NCI-H146 (cell line): ENCODE measurements around the gene KIF13A.
"Not testable (repeated sequence)": the region's sequence is repeated elsewhere in the genome, so short reads cannot be mapped to it uniquely, and the experiment has no call there.

Experiments used
- DNase-seq: peaks from one replicate; lab custom pipeline; 2025; lab: John Stamatoyannopoulos, UW

Gene KIF13A

DNA sequence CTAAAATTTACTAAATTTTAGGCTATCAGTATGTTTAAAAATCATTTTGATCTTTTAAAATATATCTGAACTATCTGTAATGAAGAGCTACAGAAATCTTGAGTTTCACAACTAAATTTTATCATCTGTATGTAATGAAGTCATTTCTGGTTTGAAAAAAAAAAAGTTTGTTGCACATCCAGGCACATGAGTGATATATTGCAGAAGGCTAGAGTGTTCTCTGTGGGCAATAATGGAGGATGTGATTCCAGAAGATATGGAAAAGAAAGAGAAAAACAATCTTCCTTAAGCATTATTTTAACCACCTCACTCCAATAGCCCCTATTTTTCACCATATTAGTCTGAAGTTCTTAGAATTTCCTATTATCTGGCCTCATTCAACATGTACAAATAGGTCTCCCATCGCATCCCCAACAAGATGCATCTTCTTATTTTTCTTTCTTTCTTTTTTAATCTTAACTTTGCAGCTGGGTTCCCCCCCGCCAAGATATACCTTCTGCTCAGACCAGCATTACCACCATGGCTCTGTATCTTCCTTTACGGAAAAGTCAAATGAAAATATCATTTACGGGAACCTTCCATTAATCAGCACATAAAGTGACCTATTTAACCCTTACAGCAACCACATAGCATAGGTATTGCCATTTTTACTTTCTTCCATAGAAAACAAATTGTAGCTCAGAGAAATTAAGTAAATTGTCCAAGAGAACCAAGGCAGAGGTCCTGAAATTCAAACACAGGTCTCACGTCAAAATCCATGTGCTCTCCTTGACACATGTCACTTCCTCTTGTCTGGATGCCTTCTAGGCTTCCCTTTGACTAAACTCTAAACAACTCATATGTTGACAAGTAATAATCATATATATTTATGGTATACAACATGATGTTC is 116.9 kb downstream of the KIF13A start:
- DNase-seq = no peak

GRCh38 chr6:17869753-17870050 is 117.7 kb downstream of the KIF13A start:
- no peak for DNase-seq

GRCh38 chr6:17869010-17869752 is 118.3 kb downstream of the KIF13A start:
- no peak for DNase-seq

DNA sequence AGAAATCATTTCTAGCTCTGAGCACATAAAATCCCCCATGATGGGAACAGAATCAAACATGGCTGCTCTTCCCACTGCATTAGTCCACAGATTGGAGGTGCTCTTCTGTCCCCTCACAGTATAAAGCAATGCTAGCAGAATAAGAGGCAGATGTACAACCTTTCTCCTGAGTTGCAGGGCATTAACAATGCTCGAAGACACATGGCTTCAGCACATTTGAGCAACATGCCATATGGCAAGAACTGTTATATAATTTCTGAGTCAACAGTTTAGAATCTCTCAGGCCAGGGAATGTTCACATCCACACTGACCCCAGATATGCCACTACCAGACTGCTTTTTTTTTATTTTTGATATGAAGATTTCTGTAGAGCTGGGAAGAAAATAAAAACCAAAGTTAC is 119.6 kb downstream of the KIF13A start:
- DNase-seq = no peak

DNA sequence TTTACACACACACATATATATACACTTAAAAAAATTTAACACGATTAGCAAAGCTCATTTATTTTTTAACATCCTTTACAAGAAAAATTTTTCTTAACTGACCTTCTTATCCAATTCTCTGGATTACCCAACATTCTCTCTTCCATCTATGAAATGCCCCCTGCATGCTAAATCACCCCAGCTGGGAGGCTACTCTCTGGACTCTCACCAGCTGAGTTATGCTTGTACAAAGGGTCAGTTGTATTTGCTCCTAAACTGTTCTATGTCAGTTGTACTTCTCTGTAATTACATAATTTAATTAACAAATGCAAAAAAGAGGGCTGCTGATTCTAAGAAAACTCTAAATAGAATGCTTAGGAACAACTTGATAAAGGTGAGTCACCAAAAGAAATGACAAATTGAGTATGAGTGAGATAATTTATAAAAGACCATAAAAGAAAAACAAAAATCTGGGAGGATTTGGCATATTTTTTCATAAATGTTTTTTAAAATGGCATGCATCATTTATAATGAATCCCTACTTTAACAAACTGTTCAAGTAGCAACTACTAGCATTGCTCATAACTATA is 120.5 kb downstream of the KIF13A start:
- no peak for DNase-seq

GRCh38 chr6:17865798-17866725 is 121.4 kb downstream of the KIF13A start:
- DNase-seq = no peak

GRCh38 chr6:17865243-17865642 is 122.2 kb downstream of the KIF13A start:
- no peak for DNase-seq

DNA sequence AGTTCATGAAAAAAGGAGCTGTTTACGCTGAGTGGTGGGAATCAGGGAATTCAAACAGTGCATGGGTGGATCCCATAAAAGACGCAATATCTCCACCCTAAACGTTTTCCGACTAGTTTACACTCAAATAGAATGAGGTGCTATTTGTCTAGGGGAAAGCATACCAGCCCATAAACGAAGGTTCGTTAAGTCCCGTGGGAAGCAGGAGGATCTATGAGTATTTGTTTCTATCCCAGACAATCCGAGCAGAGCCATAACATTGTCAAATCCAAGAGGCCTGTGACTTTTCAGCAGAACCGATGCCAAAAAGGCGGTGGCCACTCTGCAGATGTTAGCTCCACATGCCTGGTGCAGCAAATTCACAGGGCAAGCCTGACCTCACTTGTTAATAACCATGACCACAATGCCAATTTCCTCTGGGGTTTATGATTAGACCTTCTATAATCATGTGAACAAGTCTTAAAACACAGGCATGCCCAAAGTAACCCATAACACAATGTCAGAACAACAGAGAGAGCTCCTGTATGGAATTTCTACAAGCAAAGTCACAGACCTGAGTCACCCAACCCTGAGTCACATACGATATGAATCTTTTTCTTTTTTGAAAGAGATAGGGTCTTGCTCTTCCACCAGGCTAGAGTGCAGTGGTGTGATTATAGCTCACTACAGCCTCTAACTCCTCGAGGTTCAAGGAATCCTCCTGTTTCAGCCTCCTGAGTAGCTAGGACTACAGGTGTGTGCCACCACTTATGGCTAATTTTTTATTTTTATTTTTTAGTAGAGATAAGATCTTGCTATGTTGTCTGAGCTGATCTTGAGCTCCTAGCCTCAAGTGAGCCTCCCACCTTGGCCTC is 123.3 kb downstream of the KIF13A start:
- DNase-seq = no peak

DNA sequence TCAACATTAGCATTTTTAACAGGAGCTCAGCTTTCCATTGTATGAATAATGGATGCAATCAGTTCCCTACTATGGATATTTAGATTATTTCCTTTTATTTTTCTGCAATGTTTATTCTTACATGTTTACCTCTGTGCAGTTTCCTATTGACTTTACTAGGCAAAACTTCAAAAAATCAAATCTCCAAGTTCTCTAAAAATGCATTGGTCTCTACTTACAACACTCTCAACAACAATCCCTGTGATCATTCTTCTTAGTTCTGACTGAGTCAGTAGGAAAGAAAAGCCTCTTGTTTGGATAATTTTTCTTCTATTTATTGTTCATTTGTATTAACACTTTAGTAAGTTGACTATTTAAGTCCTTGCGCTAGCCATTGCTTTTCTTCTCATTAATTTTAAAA is 126.1 kb downstream of the KIF13A start:
- no peak for DNase-seq

DNA sequence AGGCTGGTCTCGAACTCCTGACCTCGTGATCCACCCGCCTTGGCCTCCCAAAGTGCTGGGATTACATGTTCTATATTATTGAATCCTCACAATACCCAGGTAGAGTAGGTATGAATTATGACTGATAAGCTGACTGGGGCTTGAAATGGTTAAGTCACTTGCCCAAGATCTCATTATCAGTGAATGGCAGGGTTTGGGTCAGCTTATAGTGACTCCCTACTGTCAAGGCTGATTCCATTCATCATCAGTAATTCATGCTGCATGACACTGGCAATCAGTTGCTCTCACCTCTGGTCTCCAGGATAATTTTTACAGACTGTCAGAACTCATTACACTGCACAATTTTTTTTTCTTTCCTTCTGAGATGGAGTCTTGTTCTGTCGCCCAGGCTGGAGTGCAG is 127.6 kb downstream of the KIF13A start:
- no peak for DNase-seq

GRCh38 chr6:17858584-17858983 is 128.9 kb downstream of the KIF13A start:
- DNase-seq = no peak

- not testable (repeated sequence) for DNase-seq
Measured at GRCh38 chr6:17857188-17857587, 130.2 kb downstream of the KIF13A start.

GRCh38 chr6:17856306-17856705 is 131.1 kb downstream of the KIF13A start:
- no peak for DNase-seq

DNA sequence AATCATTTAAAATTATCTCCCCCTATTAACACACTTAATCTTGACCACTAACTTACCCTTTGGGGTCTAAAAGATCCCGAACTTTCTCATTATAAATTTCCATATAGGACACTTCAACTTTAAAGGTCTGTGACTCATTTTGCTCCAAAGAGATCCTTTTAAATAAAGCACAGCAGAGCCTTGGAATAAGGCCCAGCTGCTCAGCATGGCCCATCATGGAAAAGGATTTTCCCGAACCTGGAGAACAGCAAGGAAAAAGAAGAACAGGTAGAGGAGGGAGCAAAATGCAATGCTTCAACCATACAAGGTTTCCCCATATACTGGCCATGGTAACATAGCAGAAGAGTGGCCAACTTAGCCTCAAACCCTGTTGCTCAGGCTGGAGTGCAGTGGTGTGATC is 132.1 kb downstream of the KIF13A start:
- no peak for DNase-seq

- no peak for DNase-seq
Measured at GRCh38 chr6:17853533-17853932, 133.9 kb downstream of the KIF13A start.

- no peak for DNase-seq
Measured at GRCh38 chr6:17851720-17852161, 135.7 kb downstream of the KIF13A start.

- DNase-seq = no peak
Measured at GRCh38 chr6:17851001-17851719, 136.3 kb downstream of the KIF13A start.

DNA sequence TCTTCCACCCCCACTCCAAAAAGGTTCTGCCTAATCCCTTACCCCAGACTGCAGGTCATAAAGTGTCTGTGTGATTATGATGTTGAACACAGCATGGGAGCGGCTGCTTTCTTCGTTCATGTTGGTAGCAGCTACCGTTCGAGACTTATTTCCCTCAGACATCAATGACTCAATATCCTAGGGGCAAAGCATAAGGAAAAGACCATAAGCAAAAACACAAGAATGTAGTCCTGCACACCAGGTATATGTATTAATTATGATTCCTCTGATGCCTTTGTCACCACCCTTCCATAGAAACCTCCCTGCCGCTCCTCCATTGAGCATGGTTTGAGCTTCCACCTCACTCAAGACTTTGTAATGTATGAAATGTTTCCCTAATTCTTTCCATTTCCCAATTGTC is 137.2 kb downstream of the KIF13A start:
- no peak for DNase-seq

DNA sequence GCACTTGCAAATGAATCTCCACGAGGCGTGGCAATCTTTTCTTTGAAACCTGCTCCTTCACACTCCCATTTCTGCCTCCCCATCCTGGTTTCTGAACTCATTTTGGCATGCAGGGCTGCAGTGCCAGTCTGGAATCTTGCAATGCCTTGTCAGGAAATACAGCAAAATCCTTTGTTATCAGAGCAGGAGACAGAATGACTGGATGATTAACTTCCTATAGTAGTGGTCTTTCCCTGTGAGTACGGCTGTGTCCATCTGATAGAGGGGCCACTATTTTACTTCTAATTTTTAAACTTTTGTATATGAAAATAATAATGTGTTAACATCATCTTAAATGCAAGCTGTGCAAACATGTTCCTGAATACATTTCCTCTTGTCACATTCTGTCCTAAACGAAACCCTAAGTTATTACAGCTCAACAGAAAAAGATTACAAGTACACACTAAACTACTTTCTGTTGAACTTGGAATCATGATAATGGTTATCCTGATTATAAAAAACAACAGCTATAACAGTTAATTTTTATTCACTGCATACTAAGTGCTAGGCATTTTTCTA is 140.2 kb downstream of the KIF13A start:
- no peak for DNase-seq

GRCh38 chr6:17846762-17847161 is 140.7 kb downstream of the KIF13A start:
- DNase-seq = no peak
